Measurements from ENCODE around the gene AZI2.

DNA sequence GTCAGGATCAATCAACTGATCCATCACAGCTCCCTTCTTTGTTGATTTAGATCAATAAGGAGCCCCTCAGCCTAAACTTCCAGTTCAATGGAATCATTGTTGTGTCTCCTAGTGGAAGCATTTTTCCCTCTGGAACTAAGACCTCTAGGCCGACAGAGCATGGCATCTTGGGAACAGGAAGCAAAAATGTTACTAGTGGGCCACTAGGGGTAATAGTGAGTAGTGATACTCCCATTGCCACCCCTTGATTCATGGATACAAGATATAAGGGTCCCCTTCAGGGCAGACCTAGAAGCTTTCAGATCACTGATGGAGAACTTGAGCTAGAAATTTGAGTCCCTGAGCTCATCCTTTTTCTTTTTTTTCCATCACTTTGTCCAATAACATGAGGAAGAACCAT lies 40.4 kb upstream of the AZI2 start:
- TF ChIP-seq, protein P1, sequence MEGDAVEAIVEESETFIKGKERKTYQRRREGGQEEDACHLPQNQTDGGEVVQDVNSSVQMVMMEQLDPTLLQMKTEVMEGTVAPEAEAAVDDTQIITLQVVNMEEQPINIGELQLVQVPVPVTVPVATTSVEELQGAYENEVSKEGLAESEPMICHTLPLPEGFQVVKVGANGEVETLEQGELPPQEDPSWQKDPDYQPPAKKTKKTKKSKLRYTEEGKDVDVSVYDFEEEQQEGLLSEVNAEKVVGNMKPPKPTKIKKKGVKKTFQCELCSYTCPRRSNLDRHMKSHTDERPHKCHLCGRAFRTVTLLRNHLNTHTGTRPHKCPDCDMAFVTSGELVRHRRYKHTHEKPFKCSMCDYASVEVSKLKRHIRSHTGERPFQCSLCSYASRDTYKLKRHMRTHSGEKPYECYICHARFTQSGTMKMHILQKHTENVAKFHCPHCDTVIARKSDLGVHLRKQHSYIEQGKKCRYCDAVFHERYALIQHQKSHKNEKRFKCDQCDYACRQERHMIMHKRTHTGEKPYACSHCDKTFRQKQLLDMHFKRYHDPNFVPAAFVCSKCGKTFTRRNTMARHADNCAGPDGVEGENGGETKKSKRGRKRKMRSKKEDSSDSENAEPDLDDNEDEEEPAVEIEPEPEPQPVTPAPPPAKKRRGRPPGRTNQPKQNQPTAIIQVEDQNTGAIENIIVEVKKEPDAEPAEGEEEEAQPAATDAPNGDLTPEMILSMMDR (IDR thresholded peaks at IDR 0.05; ENCODE audit: low read depth, low read length) = no peak
- TF ChIP-seq EZH2phosphoT487 (IDR thresholded peaks at IDR 0.05; ENCODE audit: low read depth) = no peak
